NCI-H128 (cell line): Measurements from ENCODE around the gene TMC1.
"Not testable (repeated sequence)": the region's sequence is repeated elsewhere in the genome, so short reads cannot be mapped to it uniquely, and the experiment has no call there.

ENCODE experiments used
- DNase-seq: peaks from one replicate; lab custom pipeline; 2025; ENCODE audit not compliant: unreplicated experiment; lab: John Stamatoyannopoulos, UW

The TMC1 gene

DNA sequence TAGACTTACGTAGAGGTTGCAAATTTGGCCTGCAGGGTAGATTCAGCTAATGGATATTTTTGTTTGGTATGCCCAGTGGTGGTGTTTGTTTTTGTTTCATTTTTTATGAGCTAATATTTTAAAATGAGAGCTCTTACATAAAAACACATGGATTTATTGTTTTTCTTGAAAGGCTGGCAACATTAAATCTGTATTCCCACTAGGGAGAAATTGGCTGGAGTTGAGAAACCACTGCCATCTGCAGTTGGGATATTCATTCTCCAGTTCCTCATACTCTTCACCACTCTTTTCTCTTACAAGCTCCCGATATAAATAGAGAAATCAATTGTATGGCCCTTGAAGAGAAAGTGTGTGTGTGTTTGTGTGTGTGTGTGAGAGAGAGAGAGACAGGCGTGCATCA is 288.2 kb downstream of the TMC1 start:
- DNase-seq: no peak

GRCh38 chr9:72812559-72813111 is 291.2 kb downstream of the TMC1 start:
- no peak for DNase-seq

GRCh38 chr9:72813544-72813943 is 292.1 kb downstream of the TMC1 start:
- no peak for DNase-seq

DNA sequence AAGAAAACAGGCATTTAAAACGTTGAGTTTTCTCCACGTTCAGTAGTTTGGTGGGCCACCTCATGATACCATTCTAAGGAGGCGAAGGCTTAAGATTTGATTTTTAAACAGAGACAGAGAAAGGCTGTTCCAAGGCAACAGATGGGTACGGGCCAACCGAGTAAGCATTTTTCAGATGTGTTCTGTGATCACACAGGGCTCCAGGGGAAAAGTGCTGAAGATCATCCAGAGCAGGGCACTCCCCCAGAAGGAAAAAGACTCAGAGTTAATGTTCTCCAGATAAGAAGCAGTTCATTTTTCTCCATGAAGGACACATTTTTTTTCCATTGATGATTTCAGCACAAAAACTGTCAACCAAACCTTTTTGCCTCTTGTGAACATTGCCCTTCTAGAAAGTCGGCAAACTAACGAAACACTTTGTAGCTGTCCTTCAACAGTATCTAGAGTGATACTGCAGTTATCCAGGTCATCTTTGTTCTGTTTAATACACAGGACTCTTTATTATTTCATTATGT is 292.7 kb downstream of the TMC1 start:
- no peak for DNase-seq

GRCh38 chr9:72816666-72817065 is 295.3 kb downstream of the TMC1 start:
- DNase-seq: no peak

- DNase-seq: no peak
Observed at GRCh38 chr9:72817413-72817812, 296.0 kb downstream of the TMC1 start.

- no peak for DNase-seq
Observed at GRCh38 chr9:72818385-72818784, 297.0 kb downstream of the TMC1 start.

- no peak for DNase-seq
Observed at GRCh38 chr9:72823971-72824370, 302.6 kb downstream of the TMC1 start.

- DNase-seq: no peak
Observed at GRCh38 chr9:72826996-72827949, 305.9 kb downstream of the TMC1 start.

DNA sequence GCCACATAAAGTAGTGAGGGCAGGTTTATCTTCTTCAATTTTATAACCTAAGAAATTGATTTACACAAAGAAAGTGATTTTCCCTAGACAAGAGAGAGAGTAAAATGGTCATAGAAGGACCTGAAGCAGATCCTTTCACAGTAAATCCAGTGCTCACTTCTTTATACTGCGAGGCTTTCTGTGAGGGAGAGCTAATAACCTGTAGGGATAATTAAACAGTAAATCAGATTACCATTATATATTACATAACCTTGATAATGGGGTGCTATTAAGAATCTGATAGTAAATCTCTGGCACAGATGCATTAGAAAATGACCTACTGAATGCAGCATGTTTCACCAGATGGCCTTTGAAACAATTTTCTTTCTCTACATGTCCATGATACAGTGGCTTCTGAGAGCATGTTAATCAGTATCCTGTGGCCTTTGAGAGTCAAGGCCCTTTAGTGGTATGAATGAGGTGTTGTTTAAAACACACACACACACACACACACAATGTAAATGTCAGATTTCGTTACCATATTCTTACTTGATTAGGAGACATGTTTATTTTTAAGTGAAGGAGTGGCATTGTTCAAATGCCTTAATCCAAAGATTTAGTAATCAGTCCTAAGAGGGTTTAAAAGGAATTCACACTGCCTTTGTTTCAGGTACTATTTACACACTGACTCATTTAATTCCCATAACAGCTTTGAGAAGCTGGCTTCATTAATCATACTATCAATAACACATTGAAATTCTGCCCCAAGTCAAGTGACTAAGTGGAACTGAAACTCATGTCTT is 306.7 kb downstream of the TMC1 start:
- DNase-seq: no peak

DNA sequence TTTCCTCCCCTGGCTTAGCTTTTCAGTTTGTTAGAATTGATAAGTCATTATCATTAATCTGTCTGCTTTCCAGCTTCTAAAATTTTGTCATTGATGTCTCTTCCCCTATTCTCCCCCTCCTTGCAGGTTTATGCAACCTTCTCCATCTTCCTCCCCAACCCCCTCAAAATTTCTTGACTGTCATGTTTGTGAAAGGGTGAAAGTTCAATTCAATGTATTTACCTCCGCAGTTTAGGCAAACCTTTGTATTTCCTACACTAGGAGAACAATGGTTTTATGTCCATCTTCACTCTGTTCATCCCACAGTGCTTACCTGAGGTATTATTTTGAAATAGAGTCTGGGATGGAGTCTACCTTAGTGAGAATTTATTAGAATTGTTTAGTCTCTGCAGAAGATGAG is 313.6 kb downstream of the TMC1 start:
- DNase-seq: no peak

DNA sequence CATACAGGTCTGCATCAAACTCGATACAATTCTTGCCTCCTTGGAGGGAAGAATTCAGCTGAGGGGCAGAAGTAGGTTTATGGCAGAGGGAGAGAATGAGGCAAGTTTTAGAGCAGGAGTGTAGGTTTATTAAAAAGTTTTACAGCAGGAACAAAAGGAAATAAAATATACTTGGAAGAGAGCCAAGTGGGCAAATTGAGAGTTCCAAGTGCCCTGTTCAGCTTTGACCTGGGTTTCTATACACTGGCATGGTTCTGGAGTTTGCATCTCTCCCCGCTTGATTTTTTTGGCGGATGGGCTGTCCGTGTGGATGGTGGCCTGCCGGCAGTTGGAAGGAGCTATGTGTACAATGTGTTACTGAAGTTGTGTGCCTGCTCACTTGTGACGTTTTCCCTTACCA is 315.4 kb downstream of the TMC1 start:
- no peak for DNase-seq

DNA sequence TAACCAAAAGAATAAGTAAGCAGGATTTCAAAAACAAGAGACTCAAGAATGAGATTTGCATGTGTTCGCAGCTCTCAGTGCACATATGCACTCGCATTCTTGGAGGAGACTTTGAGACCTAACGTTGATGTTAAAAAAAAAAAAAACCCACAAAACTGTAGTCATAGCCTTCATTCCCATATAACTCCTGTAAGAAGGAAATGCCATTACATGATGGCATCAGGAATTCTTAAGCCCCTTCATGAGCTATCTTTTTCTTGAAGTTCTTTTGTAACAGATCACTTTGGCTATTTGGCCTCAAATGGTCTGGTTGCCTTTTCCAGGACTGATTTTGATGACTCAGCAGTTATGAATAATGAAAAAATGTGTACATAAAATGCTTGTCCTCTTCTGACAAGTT is 317.7 kb downstream of the TMC1 start:
- no peak for DNase-seq

DNA sequence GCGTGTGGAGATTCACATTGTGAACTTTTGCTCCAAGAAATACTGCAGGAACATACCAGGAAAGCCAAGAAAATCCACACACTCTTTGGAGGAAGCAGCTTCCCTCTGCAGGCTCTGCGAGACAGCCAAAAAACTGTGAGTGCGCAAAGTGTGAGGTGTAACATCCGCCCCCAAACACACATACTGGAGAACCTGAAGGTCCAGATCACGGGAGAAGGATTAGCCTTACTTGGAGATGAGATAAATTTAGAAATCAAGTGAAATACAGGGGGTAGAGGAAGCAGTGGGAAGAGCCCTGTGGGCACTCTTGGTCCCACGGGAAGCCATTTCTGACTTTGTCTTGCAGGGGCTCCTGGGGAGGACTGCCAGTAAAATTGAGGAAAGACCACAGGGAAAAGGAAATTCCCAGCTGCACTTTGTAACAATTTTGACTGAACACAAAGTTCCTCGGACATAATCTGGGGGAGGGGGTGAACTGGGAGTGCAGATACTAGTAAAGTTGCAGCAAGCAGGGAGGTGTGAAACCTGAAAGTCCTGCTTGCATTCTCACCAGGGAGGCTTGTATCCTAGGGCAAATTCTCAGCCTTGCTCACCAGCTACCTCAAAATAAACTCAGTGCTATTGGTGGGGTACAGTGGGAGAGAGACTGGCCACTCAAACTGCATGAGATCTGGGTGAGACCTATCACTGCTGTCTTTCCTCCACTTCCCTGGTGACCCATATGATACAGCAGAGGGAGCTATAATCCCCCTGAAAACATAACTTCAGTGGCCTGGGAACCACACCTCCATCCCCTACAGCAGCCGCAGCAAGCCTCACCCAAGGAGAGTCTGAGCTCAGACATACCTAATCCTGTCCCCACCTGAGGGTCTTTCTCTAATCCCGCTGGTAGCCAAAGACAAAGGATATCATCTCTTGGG is 322.4 kb downstream of the TMC1 start:
- no peak for DNase-seq

DNA sequence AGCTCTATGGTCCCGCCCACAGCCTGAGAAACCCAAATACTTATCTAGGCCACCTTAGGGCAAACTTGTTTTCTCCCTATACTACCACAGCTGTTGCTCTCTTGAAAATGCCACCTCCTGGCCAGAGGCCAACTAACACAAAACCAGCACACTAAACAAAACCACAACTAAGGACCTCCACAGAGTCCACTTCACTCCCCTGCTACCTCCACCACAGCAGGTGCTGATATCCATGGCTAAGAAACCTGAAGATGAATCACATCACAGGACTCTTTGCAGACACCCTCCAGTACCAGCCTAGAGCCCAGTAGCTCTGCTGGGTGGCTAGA is 323.0 kb downstream of the TMC1 start:
- DNase-seq: no peak

DNA sequence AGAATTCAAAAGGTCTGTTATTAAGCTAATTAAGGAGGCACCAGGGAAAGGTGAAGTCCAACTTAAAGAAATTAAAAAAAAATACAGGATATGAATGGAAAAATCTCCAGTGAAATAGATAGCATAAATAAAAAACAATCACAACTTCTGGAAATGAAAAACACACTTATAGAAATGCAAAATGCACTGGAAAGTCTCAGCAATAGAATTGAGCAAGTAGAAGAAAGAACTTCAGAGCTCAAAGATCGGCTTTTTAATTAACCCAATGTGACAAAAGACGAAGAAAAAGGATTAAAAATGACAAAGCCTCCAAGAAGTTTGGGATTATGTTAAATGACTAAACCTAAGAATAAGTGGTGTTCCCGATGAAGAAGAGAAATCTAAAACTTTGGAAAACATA is 323.6 kb downstream of the TMC1 start:
- not testable (repeated sequence) for DNase-seq

GRCh38 chr9:72850209-72850608 is 328.8 kb downstream of the TMC1 start:
- not testable (repeated sequence) for DNase-seq

DNA sequence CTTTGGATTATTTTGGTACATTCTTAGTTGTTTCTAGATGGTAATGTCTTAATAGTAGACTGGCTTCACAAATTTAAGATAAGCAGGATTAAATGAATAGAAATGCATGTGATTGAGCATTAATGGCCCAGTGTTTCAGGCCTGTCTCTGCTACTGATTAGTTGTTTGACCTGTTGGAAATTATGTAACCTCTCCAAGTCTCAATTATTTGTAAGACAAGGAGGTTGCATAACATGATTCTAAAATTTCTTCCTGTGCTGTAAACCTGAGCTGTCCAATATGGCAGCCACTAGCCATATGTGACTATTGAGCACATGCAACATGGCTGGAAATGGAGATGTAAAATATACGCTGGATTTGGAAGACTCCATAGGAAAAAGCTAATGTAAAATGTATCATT is 333.9 kb downstream of the TMC1 start:
- DNase-seq: no peak

DNA sequence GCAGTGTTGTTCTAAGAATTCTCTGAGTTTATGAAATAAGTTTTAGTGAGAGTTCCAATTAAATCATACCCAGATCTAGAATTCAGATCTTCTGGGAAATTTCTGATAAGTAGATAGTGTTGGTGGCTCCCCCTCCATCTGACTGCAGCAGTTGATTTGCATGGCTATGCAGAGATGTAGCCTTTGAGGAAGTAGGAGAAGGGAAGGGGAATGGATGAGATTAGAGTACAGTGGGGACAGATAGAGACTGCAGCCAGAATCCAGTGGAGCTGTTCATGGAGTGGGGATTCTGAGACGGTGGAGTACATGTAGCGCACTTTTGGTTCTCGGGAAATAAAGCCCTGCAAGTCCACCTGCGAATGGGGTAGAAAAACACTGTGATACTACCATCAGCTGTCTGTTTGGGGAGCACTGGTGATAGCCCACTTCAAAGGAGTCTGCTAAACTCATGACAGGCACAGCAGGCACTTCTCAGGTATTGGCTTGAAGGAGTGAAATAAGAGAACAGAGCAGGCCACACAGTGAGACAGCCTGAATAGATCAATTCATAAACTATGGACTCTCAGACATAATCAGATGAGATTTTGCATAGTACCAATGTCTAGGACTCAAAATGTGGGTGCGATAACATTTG is 334.6 kb downstream of the TMC1 start:
- DNase-seq: no peak

GRCh38 chr9:72856972-72857623 is 335.7 kb downstream of the TMC1 start:
- no peak for DNase-seq
